ENCODE measurements around the gene FOXQ1.

FOXQ1 gene, protein sequence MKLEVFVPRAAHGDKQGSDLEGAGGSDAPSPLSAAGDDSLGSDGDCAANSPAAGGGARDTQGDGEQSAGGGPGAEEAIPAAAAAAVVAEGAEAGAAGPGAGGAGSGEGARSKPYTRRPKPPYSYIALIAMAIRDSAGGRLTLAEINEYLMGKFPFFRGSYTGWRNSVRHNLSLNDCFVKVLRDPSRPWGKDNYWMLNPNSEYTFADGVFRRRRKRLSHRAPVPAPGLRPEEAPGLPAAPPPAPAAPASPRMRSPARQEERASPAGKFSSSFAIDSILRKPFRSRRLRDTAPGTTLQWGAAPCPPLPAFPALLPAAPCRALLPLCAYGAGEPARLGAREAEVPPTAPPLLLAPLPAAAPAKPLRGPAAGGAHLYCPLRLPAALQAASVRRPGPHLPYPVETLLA

GRCh38 chr6:1311400-1312202, at the start of gene FOXQ1:
Gene FOXQ1 (plus strand): TSS chr6:1312098. CDS start chr6:1312705, 607 bp downstream.
- H3K4me3 ChIP-seq (ENCODE audit: low read length): no peak within 1 kb of the TSS
- no peaks in the 10 kb centered on the region for H4K20me1 ChIP-seq (ENCODE audit: control insufficient read depth, insufficient read depth, low read depth, low read length)
- no peaks in the 10 kb centered on the region for H3K9me3 ChIP-seq (ENCODE audit: control insufficient read depth, insufficient read depth, low read length)
- no peak within 1 kb of the TSS for H3K4me2 ChIP-seq (ENCODE audit: low read length)
- TF ChIP-seq CTCF (IDR thresholded peaks at IDR 0.05; ENCODE audit: low read depth, low read length, poor library complexity, severe bottlenecking): no peak
- no peak within 1 kb of the TSS for H3K27ac ChIP-seq (ENCODE audit: low read depth, low read length)
- no peaks in the 10 kb centered on the region for H3K36me3 ChIP-seq (ENCODE audit: control insufficient read depth, low read length)
- H3K79me2 ChIP-seq (ENCODE audit: control insufficient read depth, low read length): no peaks in the 10 kb centered on the region
- H3F3A ChIP-seq (ENCODE audit: control insufficient read depth, insufficient read depth): no peaks in the 10 kb centered on the region
- H3K27me3 ChIP-seq (ENCODE audit: control insufficient read depth, low read length): no peaks in the 10 kb centered on the region
- H3K4me1 ChIP-seq (ENCODE audit: control insufficient read depth, low read length): no peaks in the 10 kb centered on the region
- H3K9me2 ChIP-seq (replicated peaks; ENCODE audit: control insufficient read depth, low read length): no peaks in the 10 kb centered on the region

DNA sequence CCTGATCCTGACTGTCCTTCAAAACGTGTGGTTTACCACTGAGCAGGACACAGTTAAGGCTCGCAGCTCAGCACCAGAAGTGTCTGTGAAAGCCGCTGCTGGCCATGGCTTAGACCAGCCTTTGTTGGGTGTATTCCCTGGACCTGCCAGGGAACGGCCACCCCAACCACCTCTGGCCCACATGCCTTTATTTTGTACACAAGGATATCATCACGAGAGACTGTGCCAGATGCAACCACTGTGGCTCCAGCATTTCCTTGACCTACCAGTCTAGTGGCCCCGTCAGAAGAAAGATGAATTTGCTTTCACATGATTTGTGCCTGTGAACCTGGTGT, 49.2 kb upstream of the FOXQ1 start:
- no peaks in the 10 kb centered on the region for H3K4me1 ChIP-seq (ENCODE audit: control insufficient read depth, low read length)
- H3K4me2 ChIP-seq (ENCODE audit: low read length): no peak overlapping the region
- no peaks in the 10 kb centered on the region for H3K9me3 ChIP-seq (ENCODE audit: control insufficient read depth, insufficient read depth, low read length)
- no peak overlapping the region for H3K27ac ChIP-seq (ENCODE audit: low read depth, low read length)
- TF ChIP-seq CTCF (IDR thresholded peaks at IDR 0.05; ENCODE audit: low read depth, low read length, poor library complexity, severe bottlenecking) (no peak), EZH2phosphoT487 (IDR thresholded peaks at IDR 0.05; ENCODE audit: borderline replicate concordance, low read length) (no peak)
- no peaks in the 10 kb centered on the region for H3K79me2 ChIP-seq (ENCODE audit: control insufficient read depth, low read length)
- H4K20me1 ChIP-seq (ENCODE audit: control insufficient read depth, insufficient read depth, low read depth, low read length): no peaks in the 10 kb centered on the region
- no peaks in the 10 kb centered on the region for H3K27me3 ChIP-seq (ENCODE audit: control insufficient read depth, low read length)
- no peaks in the 10 kb centered on the region for H3K36me3 ChIP-seq (ENCODE audit: control insufficient read depth, low read length)
- H3K9me2 ChIP-seq (replicated peaks; ENCODE audit: control insufficient read depth, low read length): no peaks in the 10 kb centered on the region
- no peak overlapping the region for H3K4me3 ChIP-seq (ENCODE audit: low read length)
- no peaks in the 10 kb centered on the region for H3F3A ChIP-seq (ENCODE audit: control insufficient read depth, insufficient read depth)

- Histone ChIP-seq H3K4me1 (ENCODE audit: control insufficient read depth, low read length) (no peaks in the 10 kb centered on the region), H3F3A (ENCODE audit: control insufficient read depth, insufficient read depth) (no peaks in the 10 kb centered on the region), H3K27ac (ENCODE audit: low read depth, low read length) (no peak overlapping the region), H3K79me2 (ENCODE audit: control insufficient read depth, low read length) (no peaks in the 10 kb centered on the region), H3K9me2 (replicated peaks; ENCODE audit: control insufficient read depth, low read length) (no peaks in the 10 kb centered on the region), H3K27me3 (ENCODE audit: control insufficient read depth, low read length) (no peaks in the 10 kb centered on the region), H3K4me3 (ENCODE audit: low read length) (no peak overlapping the region), H3K9me3 (ENCODE audit: control insufficient read depth, insufficient read depth, low read length) (no peaks in the 10 kb centered on the region), H3K36me3 (ENCODE audit: control insufficient read depth, low read length) (no peaks in the 10 kb centered on the region), H3K4me2 (ENCODE audit: low read length) (no peak overlapping the region), H4K20me1 (ENCODE audit: control insufficient read depth, insufficient read depth, low read depth, low read length) (no peaks in the 10 kb centered on the region)
- TF ChIP-seq CTCF (IDR thresholded peaks at IDR 0.05; ENCODE audit: low read depth, low read length, poor library complexity, severe bottlenecking) (no peak), EZH2phosphoT487 (IDR thresholded peaks at IDR 0.05; ENCODE audit: borderline replicate concordance, low read length) (no peak)
These were observed 48.7 kb upstream of the FOXQ1 start for GRCh38 chr6:1263039-1263849.
